Measurements from ENCODE around the gene TMF1. TPM values are rescaled to one million over a fixed set of nuclear protein-coding genes. Genes with fewer than 3 reads are reported as not detected.

The TMF1 gene
- total RNA-seq, 2 experiments from 2014 or later = 43.0 to 43.5 TPM

- Mint-ChIP-seq H3K36me3 (ENCODE audit: low read depth) (peaks cover 27% of the 10 kb centered on the region), H3K27me3 (no peaks in the 10 kb centered on the region), H3K4me1 (no peaks in the 10 kb centered on the region), H3K27ac (no peak overlapping the region), H3K4me3 (no peak overlapping the region), H3K9me3 (no peaks in the 10 kb centered on the region)
- ChIA-PET POLR2A (no interaction called here), CTCF (interaction anchor here (1.5 kb wide), 2 partner anchors 9 to 11 kb away, joined by 5 to 6 read pairs; no protein-coding TSS in a partner anchor)
- DNase-seq = no peak
These were observed 46.2 kb downstream of the TMF1 start for GRCh38 chr3:69005791-69006482.

GRCh38 chr3:69005071-69005790, 46.9 kb downstream of the TMF1 start:
- CTCF ChIA-PET = interaction anchor here (1.5 kb wide), 1 partner anchor 10 kb away, joined by 5 read pairs; no protein-coding TSS in a partner anchor
- no peak overlapping the region for H3K4me3 Mint-ChIP-seq
- no peak overlapping the region for H3K27ac Mint-ChIP-seq
- DNase-seq = no peak
- H3K27me3 Mint-ChIP-seq = no peaks in the 10 kb centered on the region
- H3K4me1 Mint-ChIP-seq = no peaks in the 10 kb centered on the region
- peaks cover 27% of the 10 kb centered on the region for H3K36me3 Mint-ChIP-seq (ENCODE audit: low read depth)
- POLR2A ChIA-PET = interaction anchor here (0.7 kb wide), 1 partner anchor 387 kb away, joined by 3 read pairs; no protein-coding TSS in a partner anchor
- no peaks in the 10 kb centered on the region for H3K9me3 Mint-ChIP-seq

GRCh38 chr3:69004138-69004537, 48.0 kb downstream of the TMF1 start:
- no peak for DNase-seq
- H3K4me1 Mint-ChIP-seq = no peaks in the 10 kb centered on the region
- H3K36me3 Mint-ChIP-seq (ENCODE audit: low read depth) = peaks cover 24% of the 10 kb centered on the region
- H3K27me3 Mint-ChIP-seq = no peaks in the 10 kb centered on the region
- CTCF ChIA-PET = interaction anchor here (1.4 to 1.5 kb wide), 2 partner anchors 9 to 32 kb away, joined by 3 to 5 read pairs; no protein-coding TSS in a partner anchor
- H3K27ac Mint-ChIP-seq = no peak overlapping the region
- no peak overlapping the region for H3K4me3 Mint-ChIP-seq
- POLR2A ChIA-PET = no interaction called here
- H3K9me3 Mint-ChIP-seq = no peaks in the 10 kb centered on the region

- H3K36me3 Mint-ChIP-seq (ENCODE audit: low read depth) = peaks cover 25% of the 10 kb centered on the region
- ChIA-PET CTCF (interaction anchor here (1.3 kb wide), 1 partner anchor 85 kb away, joined by 4 read pairs; the partner anchor contains the start of gene ARL6IP5), POLR2A (no interaction called here)
- H3K27ac Mint-ChIP-seq = no peak overlapping the region
- H3K4me3 Mint-ChIP-seq = no peak overlapping the region
- no peaks in the 10 kb centered on the region for H3K27me3 Mint-ChIP-seq
- DNase-seq = no peak
- no peaks in the 10 kb centered on the region for H3K9me3 Mint-ChIP-seq
- H3K4me1 Mint-ChIP-seq = no peaks in the 10 kb centered on the region
These were observed 52.5 kb downstream of the TMF1 start for GRCh38 chr3:68999605-69000004.

- Mint-ChIP-seq H3K27me3 (no peaks in the 10 kb centered on the region), H3K27ac (no peak overlapping the region), H3K9me3 (no peaks in the 10 kb centered on the region), H3K4me3 (no peak overlapping the region), H3K4me1 (no peaks in the 10 kb centered on the region), H3K36me3 (ENCODE audit: low read depth) (peaks cover 24% of the 10 kb centered on the region)
- POLR2A ChIA-PET = no interaction called here
- CTCF ChIA-PET = interaction anchor here (1.3 kb wide), 1 partner anchor 85 kb away, joined by 4 read pairs; the partner anchor contains the start of gene ARL6IP5
- DNase-seq = no peak
These were observed 53.0 kb downstream of the TMF1 start for GRCh38 chr3:68999158-68999557.

- Mint-ChIP-seq H3K36me3 (ENCODE audit: low read depth) (peaks cover 29% of the 10 kb centered on the region), H3K27ac (no peak overlapping the region), H3K27me3 (no peaks in the 10 kb centered on the region), H3K4me1 (no peaks in the 10 kb centered on the region), H3K9me3 (no peaks in the 10 kb centered on the region), H3K4me3 (no peak overlapping the region)
- no peak for DNase-seq
- ChIA-PET POLR2A (no interaction called here), CTCF (interaction anchor here (2.0 kb wide), 1 partner anchor 9 kb away, joined by 6 read pairs; no protein-coding TSS in a partner anchor)
These were observed 54.2 kb downstream of the TMF1 start for GRCh38 chr3:68997887-68998286.

- H3K4me1 Mint-ChIP-seq = no peaks in the 10 kb centered on the region
- H3K27ac Mint-ChIP-seq = no peak overlapping the region
- no peaks in the 10 kb centered on the region for H3K9me3 Mint-ChIP-seq
- ChIA-PET CTCF (interaction anchor here (0.5 to 2.0 kb wide), 5 partner anchors 10 to 1973 kb away, joined by 3 to 6 read pairs (median 3); partner anchors contain the start of gene EOGT), POLR2A (no interaction called here)
- no peak for DNase-seq
- H3K27me3 Mint-ChIP-seq = no peaks in the 10 kb centered on the region
- H3K36me3 Mint-ChIP-seq (ENCODE audit: low read depth) = peaks cover 37% of the 10 kb centered on the region
- no peak overlapping the region for H3K4me3 Mint-ChIP-seq
These were observed 55.7 kb downstream of the TMF1 start for GRCh38 chr3:68996356-68996995.

GRCh38 chr3:68988740-68989139, 63.4 kb downstream of the TMF1 start:
- ChIA-PET CTCF (no interaction called here), POLR2A (no interaction called here)
- no peaks in the 10 kb centered on the region for H3K4me1 Mint-ChIP-seq
- DNase-seq = no peak
- no peaks in the 10 kb centered on the region for H3K9me3 Mint-ChIP-seq
- no peaks in the 10 kb centered on the region for H3K27me3 Mint-ChIP-seq
- H3K36me3 Mint-ChIP-seq (ENCODE audit: low read depth) = peaks cover 47% of the 10 kb centered on the region
- no peak overlapping the region for H3K4me3 Mint-ChIP-seq
- no peak overlapping the region for H3K27ac Mint-ChIP-seq

- Mint-ChIP-seq H3K9me3 (no peaks in the 10 kb centered on the region), H3K27me3 (no peaks in the 10 kb centered on the region), H3K27ac (no peak overlapping the region), H3K36me3 (ENCODE audit: low read depth) (peaks cover 40% of the 10 kb centered on the region), H3K4me1 (no peaks in the 10 kb centered on the region), H3K4me3 (no peak overlapping the region)
- DNase-seq = no peak
- CTCF ChIA-PET = interaction anchor here (0.6 kb wide), 1 partner anchor 341 kb away, joined by 5 read pairs; no protein-coding TSS in a partner anchor
- POLR2A ChIA-PET = no interaction called here
These were observed 64.8 kb downstream of the TMF1 start for GRCh38 chr3:68987322-68987721.

- H3K27ac Mint-ChIP-seq = peak overlapping the region; percentile 10
- H3K4me1 Mint-ChIP-seq = no peaks in the 10 kb centered on the region
- DNase-seq = no peak
- H3K9me3 Mint-ChIP-seq = no peaks in the 10 kb centered on the region
- peaks cover 33% of the 10 kb centered on the region for H3K36me3 Mint-ChIP-seq (ENCODE audit: low read depth)
- no peaks in the 10 kb centered on the region for H3K27me3 Mint-ChIP-seq
- ChIA-PET CTCF (interaction anchor here (0.5 kb wide), 1 partner anchor 120 kb away, joined by 4 read pairs; no protein-coding TSS in a partner anchor), POLR2A (no interaction called here)
- no peak overlapping the region for H3K4me3 Mint-ChIP-seq
These were observed 65.5 kb downstream of the TMF1 start for GRCh38 chr3:68986496-68987208.

- no peaks in the 10 kb centered on the region for H3K27me3 Mint-ChIP-seq
- H3K4me1 Mint-ChIP-seq = no peaks in the 10 kb centered on the region
- H3K27ac Mint-ChIP-seq = no peak overlapping the region
- ChIA-PET CTCF (no interaction called here), POLR2A (no interaction called here)
- DNase-seq = no peak
- H3K4me3 Mint-ChIP-seq = no peak overlapping the region
- H3K36me3 Mint-ChIP-seq (ENCODE audit: low read depth) = peaks cover 31% of the 10 kb centered on the region
- H3K9me3 Mint-ChIP-seq = no peaks in the 10 kb centered on the region
These were observed 66.9 kb downstream of the TMF1 start for GRCh38 chr3:68985146-68985790.

- H3K4me3 Mint-ChIP-seq = no peak overlapping the region
- H3K4me1 Mint-ChIP-seq = no peaks in the 10 kb centered on the region
- H3K27ac Mint-ChIP-seq = no peak overlapping the region
- DNase-seq = no peak
- ChIA-PET POLR2A (no interaction called here), CTCF (no interaction called here)
- no peaks in the 10 kb centered on the region for H3K9me3 Mint-ChIP-seq
- H3K27me3 Mint-ChIP-seq = no peaks in the 10 kb centered on the region
- H3K36me3 Mint-ChIP-seq (ENCODE audit: low read depth) = peaks cover 31% of the 10 kb centered on the region
These were observed 68.1 kb downstream of the TMF1 start for GRCh38 chr3:68984011-68984530.
